ENCODE results near the gene C19orf47. TPM values are rescaled to one million over a fixed set of nuclear protein-coding genes. Genes with fewer than 3 reads are reported as not detected.

Gene C19orf47
- total RNA-seq, 4 donors from 2014 or later, result 12.3 to 16.5 (median 13.8) TPM

DNA sequence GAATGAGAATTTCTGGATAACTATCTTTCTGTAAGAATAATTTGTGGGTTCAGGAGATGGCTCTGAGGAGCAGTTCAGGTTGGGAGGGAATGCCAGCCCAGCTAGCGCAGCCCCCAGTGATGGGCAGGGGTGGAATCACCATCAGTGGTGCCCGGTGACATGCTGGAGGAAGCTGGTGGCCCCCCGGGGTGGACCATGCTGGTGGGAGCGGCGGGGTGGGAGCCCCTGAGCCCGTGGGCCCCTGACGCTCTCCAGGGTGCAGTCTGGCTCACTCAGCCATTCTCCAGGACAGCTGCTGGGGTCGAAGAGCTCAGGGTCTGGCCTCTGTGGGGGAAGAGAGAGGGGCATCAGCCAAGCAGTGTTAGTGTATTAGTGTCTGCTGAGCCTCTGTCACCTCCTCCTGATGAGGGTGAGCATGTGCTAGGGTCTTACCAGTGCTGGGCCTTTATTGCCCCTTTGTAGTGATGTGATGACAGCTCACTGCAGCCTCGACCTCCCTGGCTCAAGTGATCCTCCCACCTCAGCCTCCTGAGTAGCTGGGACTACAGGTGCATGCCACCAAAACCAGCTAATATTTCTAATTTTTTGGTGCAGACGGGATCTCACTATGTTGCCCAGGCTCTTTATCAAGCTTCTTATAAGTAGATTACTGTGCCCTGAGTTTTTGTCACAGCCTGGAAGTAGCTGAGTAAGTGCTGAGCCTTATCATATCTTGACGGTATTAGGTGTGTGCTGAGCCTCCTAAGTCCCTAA, 31.4 kb upstream of the C19orf47 start:
- intact Hi-C loops (cut with DNase I; ENCODE audit: low total_unique reads) (loop anchor here (5.0 kb wide), 1 partner anchor 693 kb away; no protein-coding TSS in a partner anchor), in situ Hi-C loops (cut with MboI; ENCODE audit: low pct_ligation_motif_present in 1 of 4, low pct_unique_long_range_greater_than_20kb in 1 of 4, low sequenced_read_pairs in 3 of 4) (no loop called here)
- no peak for DNase-seq
- Histone ChIP-seq H3K9me3 (no peaks in the 10 kb centered on the region), H3K4me1 (no peaks in the 10 kb centered on the region), H3K36me3 (peaks cover 0 to 8% (median 0%) of the 10 kb centered on the region in 4 donors), H3K4me3 (no peak overlapping the region), H3K27me3 (no peaks in the 10 kb centered on the region), H3K27ac (no peak overlapping the region)
- WGBS, 2 donors (ENCODE audit: low coverage in 1 of 2), result 89% methylated on average over 9 of the region's 11 CpGs; no CpG with 5 or more reads in 1 of the 2 donors
- no peak for TF ChIP-seq POLR2A (IDR thresholded peaks at IDR 0.05)
- TF ChIP-seq CTCF (IDR thresholded peaks at IDR 0.05), result no peak
- no peak for TF ChIP-seq POLR2AphosphoS5 (IDR thresholded peaks at IDR 0.05)
- TF ChIP-seq EP300 (IDR thresholded peaks at IDR 0.05; ENCODE audit: low read depth), result no peak

- no peak for DNase-seq
- no peak for TF ChIP-seq POLR2AphosphoS5 (IDR thresholded peaks at IDR 0.05)
- TF ChIP-seq EP300 (IDR thresholded peaks at IDR 0.05; ENCODE audit: low read depth), result no peak
- no peak for TF ChIP-seq CTCF (IDR thresholded peaks at IDR 0.05)
- TF ChIP-seq POLR2A (IDR thresholded peaks at IDR 0.05), result no peak
- H3K4me3 ChIP-seq, result no peak overlapping the region
- H3K36me3 ChIP-seq, result peaks cover 0 to 8% (median 0%) of the 10 kb centered on the region in 4 donors
- 90% methylated on average over 2 of the region's 2 CpGs; no CpG with 5 or more reads in 1 of the 2 donors for WGBS, 2 donors (ENCODE audit: low coverage in 1 of 2)
- no peaks in the 10 kb centered on the region for H3K27me3 ChIP-seq
- H3K27ac ChIP-seq, result no peak overlapping the region
- no peaks in the 10 kb centered on the region for H3K9me3 ChIP-seq
- in situ Hi-C loops (cut with MboI; ENCODE audit: low pct_ligation_motif_present in 1 of 4, low pct_unique_long_range_greater_than_20kb in 1 of 4, low sequenced_read_pairs in 3 of 4) (no loop called here), intact Hi-C loops (cut with DNase I; ENCODE audit: low total_unique reads) (loop anchor here (5.0 kb wide), 1 partner anchor 694 kb away; no protein-coding TSS in a partner anchor)
- no peaks in the 10 kb centered on the region for H3K4me1 ChIP-seq
Observed at GRCh38 chr19:40378509-40378908, 30.3 kb upstream of the C19orf47 start.

GRCh38 chr19:40377876-40378385, 29.7 kb upstream of the C19orf47 start:
- H3K9me3 ChIP-seq, result no peaks in the 10 kb centered on the region
- H3K27ac ChIP-seq, result no peak overlapping the region
- 86% methylated on average over 7 of the region's 25 CpGs; no CpG with 5 or more reads in 1 of the 2 donors for WGBS, 2 donors (ENCODE audit: low coverage in 1 of 2)
- intact Hi-C loops (cut with DNase I; ENCODE audit: low total_unique reads) (loop anchor here (5.0 kb wide), 1 partner anchor 694 kb away; no protein-coding TSS in a partner anchor), in situ Hi-C loops (cut with MboI; ENCODE audit: low pct_ligation_motif_present in 1 of 4, low pct_unique_long_range_greater_than_20kb in 1 of 4, low sequenced_read_pairs in 3 of 4) (no loop called here)
- H3K4me3 ChIP-seq, result no peak overlapping the region
- no peaks in the 10 kb centered on the region for H3K4me1 ChIP-seq
- H3K27me3 ChIP-seq, result no peaks in the 10 kb centered on the region
- TF ChIP-seq CTCF (IDR thresholded peaks at IDR 0.05) (no peak), POLR2AphosphoS5 (IDR thresholded peaks at IDR 0.05) (no peak), POLR2A (IDR thresholded peaks at IDR 0.05) (no peak), EP300 (IDR thresholded peaks at IDR 0.05; ENCODE audit: low read depth) (no peak)
- H3K36me3 ChIP-seq, result peaks cover 0 to 11% (median 0%) of the 10 kb centered on the region in 4 donors
- DNase-seq, result no peak

DNA sequence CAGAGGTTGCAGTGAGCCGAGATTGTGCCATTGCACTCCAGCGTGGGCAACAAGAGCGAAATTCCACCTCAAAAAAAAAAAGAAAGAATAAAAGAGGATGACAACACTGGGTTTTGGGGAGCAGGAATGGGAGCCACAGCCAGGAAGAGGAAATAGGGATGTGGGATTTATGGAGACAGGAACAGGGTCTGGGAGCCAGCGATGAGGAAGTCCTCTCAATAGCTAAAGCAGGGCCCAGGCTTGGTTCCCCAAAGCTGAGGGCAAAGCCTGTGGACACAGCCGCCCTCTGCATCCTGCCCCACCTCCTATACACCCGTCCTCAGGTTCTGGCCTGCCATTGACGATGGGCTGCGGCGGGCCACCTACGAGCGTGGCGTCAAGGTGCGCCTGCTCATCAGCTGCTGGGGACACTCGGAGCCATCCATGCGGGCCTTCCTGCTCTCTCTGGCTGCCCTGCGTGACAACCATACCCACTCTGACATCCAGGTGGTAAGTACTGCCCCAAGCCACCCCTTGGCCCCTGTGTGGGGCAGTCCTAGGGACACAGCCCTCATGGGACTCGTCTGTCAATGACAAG, 28.2 kb upstream of the C19orf47 start:
- Histone ChIP-seq H3K36me3 (peaks cover 0 to 24% (median 0%) of the 10 kb centered on the region in 4 donors), H3K4me1 (no peaks in the 10 kb centered on the region), H3K9me3 (no peaks in the 10 kb centered on the region), H3K4me3 (no peak overlapping the region), H3K27me3 (no peaks in the 10 kb centered on the region), H3K27ac (no peak overlapping the region)
- in situ Hi-C loops (cut with MboI; ENCODE audit: low pct_ligation_motif_present in 1 of 4, low pct_unique_long_range_greater_than_20kb in 1 of 4, low sequenced_read_pairs in 3 of 4) (no loop called here), intact Hi-C loops (cut with DNase I; ENCODE audit: low total_unique reads) (loop anchor here (5.0 kb wide), 1 partner anchor 696 kb away; no protein-coding TSS in a partner anchor)
- no peak for TF ChIP-seq EP300 (IDR thresholded peaks at IDR 0.05; ENCODE audit: low read depth)
- TF ChIP-seq POLR2AphosphoS5 (IDR thresholded peaks at IDR 0.05), result no peak
- no peak for TF ChIP-seq POLR2A (IDR thresholded peaks at IDR 0.05)
- TF ChIP-seq CTCF (IDR thresholded peaks at IDR 0.05), result no peak
- WGBS, 2 donors (ENCODE audit: low coverage in 1 of 2), result 92 to 93% methylated on average over 4 to 17 of the region's 17 CpGs
- no peak for DNase-seq
